Caco-2 (cell line): Measurements from ENCODE around the gene UNC13C. TPM values are rescaled to one million over a fixed set of nuclear protein-coding genes. Genes with fewer than 3 reads are reported as not detected.

Source experiments
- BruUV-seq: library from RNA; stranded (reverse); fragments of 400-500 nt; replicated peaks from 2 replicates; lab custom pipeline; 2021; lab: Mats Ljungman, UMichigan
- CTCF ChIA-PET: fragments of 300-600 bp; sonication (Branson Sonifier 250); formaldehyde crosslinking; loops from one replicate; lab custom pipeline; 2022; ENCODE audit warnings: antibody characterized with exemption; lab: Charles Lee
- POLR2A ChIA-PET: fragments of 300-600 bp; sonication (Branson Sonifier 250); formaldehyde crosslinking; loops from one replicate; lab custom pipeline; 2022; ENCODE audit warnings: antibody characterized with exemption; lab: Charles Lee
- DNase-seq, 2 experiments: peaks; one replicate each; pipeline versions ENCODE4 v3.0.0 to v3.0.0-alpha.2; 2020 to 2022
- H3K27me3 ChIP-seq: replicated peaks from 2 replicates; pipeline ENCODE4 v1.6.0; 2011; ENCODE audit warnings: low read length; ENCODE audit not compliant: control insufficient read depth, insufficient read depth
- H3K36me3 ChIP-seq: 2 replicates; pipeline ENCODE4 v1.5.1; 2011; ENCODE audit warnings: low read length; ENCODE audit not compliant: control insufficient read depth, insufficient read depth
- H3K4me1 ChIP-seq: fragments of 250-450 bp; sonication (Bioruptor Pico); 2 replicates; pipeline ENCODE4 v1.5.1; 2020; ENCODE audit warnings: mild to moderate bottlenecking
- H3K4me3 ChIP-seq: 2 replicates; pipeline ENCODE4 v1.5.1; 2011; ENCODE audit warnings: low read depth, mild to moderate bottlenecking, control low read depth, low read length
- H3K9me3 ChIP-seq: fragments of 250-450 bp; sonication (Bioruptor Pico); 2 replicates; pipeline ENCODE4 v1.5.1; 2020; ENCODE audit warnings: mild to moderate bottlenecking, moderate library complexity
- H3K27ac Mint-ChIP-seq: one replicate; pipeline ENCODE4 v1.8.0; 2022; ENCODE audit warnings: mixed read lengths; ENCODE audit not compliant: unreplicated experiment
- H3K27me3 Mint-ChIP-seq: one replicate; pipeline ENCODE4 v1.8.0; 2022; ENCODE audit warnings: mixed read lengths; ENCODE audit not compliant: insufficient read depth, unreplicated experiment
- H3K36me3 Mint-ChIP-seq: one replicate; pipeline ENCODE4 v1.8.0; 2022; ENCODE audit warnings: mild to moderate bottlenecking, mixed read lengths; ENCODE audit not compliant: insufficient read depth, unreplicated experiment
- H3K4me1 Mint-ChIP-seq: one replicate; pipeline ENCODE4 v1.8.0; 2022; ENCODE audit warnings: low read depth, mixed read lengths; ENCODE audit not compliant: unreplicated experiment
- H3K4me3 Mint-ChIP-seq: one replicate; pipeline ENCODE4 v1.8.0; 2022; ENCODE audit warnings: mild to moderate bottlenecking, moderate library complexity, mixed read lengths; ENCODE audit not compliant: unreplicated experiment
- H3K9me3 Mint-ChIP-seq: one replicate; pipeline ENCODE4 v1.8.0; 2022; ENCODE audit warnings: mixed read lengths; ENCODE audit not compliant: unreplicated experiment
- CTCF ChIP-seq, 2 experiments: fragments of 200-600 bp in 1 of 2; IDR thresholded peaks; 1 replicate in 1 of 2; 2 replicates in 1 of 2; pipeline versions ENCODE4 v1.5.1 to v1.8.0; 2011 to 2022; ENCODE audit warnings: antibody characterized with exemption in 1 of 2, control low read depth in 1 of 2, inconsistent platforms in 1 of 2, low read depth in 1 of 2, low read length in 1 of 2, mild to moderate bottlenecking in 1 of 2, moderate library complexity in 1 of 2; ENCODE audit not compliant: insufficient read depth in 1 of 2, severe bottlenecking in 1 of 2, unreplicated experiment in 1 of 2
- intact Hi-C: fragments of 100-400 bp; cut with micrococcal nuclease; formaldehyde crosslinking; loops from one replicate; pipeline ENCODE4 v1.10.0; 2022; ENCODE audit not compliant: unreplicated experiment
- total RNA-seq: library from RNA; stranded (reverse); gene quantifications from 2 replicates; pipeline ENCODE4 v1.2.3, GENCODE V29; 2022

UNC13C gene
- total RNA-seq, 1 experiment from 2014 or later, result 2.9 TPM

DNA sequence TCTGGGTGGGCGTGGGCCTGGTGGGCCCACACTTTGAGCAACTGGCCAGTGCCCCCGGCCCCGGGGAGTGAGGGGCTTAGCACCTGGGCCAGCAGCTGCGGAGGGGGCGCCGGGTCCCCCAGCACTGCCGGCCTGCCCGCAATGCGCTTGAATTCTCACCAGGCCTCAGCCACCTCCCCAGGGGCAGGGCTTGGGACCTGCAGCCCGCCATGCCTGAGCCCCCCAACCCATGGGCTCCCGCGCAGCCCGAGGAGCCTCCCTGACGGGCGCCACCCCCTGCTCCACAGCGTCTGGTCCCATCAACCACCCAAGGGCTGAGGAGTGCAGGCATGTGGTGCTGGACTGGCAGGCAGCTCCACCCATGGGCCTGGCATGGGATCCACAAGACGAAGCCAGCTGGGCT lies 484.3 kb downstream of the UNC13C start:
- H3K27ac Mint-ChIP-seq, result no peak overlapping the region
- H3K4me1 Mint-ChIP-seq, result no peaks in the 10 kb centered on the region
- ChIA-PET POLR2A (no interaction called here), CTCF (no interaction called here)
- no peak for TF ChIP-seq CTCF (IDR thresholded peaks at IDR 0.05; ENCODE audit: insufficient read depth in 1 of 2, low read depth in 1 of 2, low read length in 1 of 2, severe bottlenecking in 1 of 2, unreplicated experiment in 1 of 2)
- Histone ChIP-seq H3K27me3 (no peaks in the 10 kb centered on the region), H3K4me3 (no peak overlapping the region), H3K36me3 (no peaks in the 10 kb centered on the region), H3K4me1 (no peaks in the 10 kb centered on the region), H3K9me3 (peaks cover 4% of the 10 kb centered on the region; the same call in 1 of the 2 replicates)
- BruUV-seq, result no TSS peak
- no peaks in the 10 kb centered on the region for H3K27me3 Mint-ChIP-seq
- intact Hi-C loops, result no loop called here
- H3K4me3 Mint-ChIP-seq, result no peak overlapping the region
- DNase-seq, result no peak
- H3K36me3 Mint-ChIP-seq, result peaks cover 6% of the 10 kb centered on the region
- peaks cover 33% of the 10 kb centered on the region for H3K9me3 Mint-ChIP-seq

- H3K9me3 ChIP-seq, result no peaks in the 10 kb centered on the region
- intact Hi-C loops, result no loop called here
These were observed 503.6 kb downstream of the UNC13C start for GRCh38 chr15:54481819-54482218.

GRCh38 chr15:54482251-54482650 lies 504.0 kb downstream of the UNC13C start:
- H3K27me3 ChIP-seq, result no peaks in the 10 kb centered on the region
- no peaks in the 10 kb centered on the region for H3K27me3 Mint-ChIP-seq
- H3K4me1 Mint-ChIP-seq, result no peaks in the 10 kb centered on the region
- H3K36me3 Mint-ChIP-seq, result no peaks in the 10 kb centered on the region
- no peak for TF ChIP-seq CTCF (IDR thresholded peaks at IDR 0.05; ENCODE audit: insufficient read depth in 1 of 2, low read depth in 1 of 2, low read length in 1 of 2, severe bottlenecking in 1 of 2, unreplicated experiment in 1 of 2)
- no peaks in the 10 kb centered on the region for H3K9me3 Mint-ChIP-seq
- no peak for DNase-seq
- H3K27ac Mint-ChIP-seq, result no peak overlapping the region
- H3K9me3 ChIP-seq, result no peaks in the 10 kb centered on the region
- H3K4me1 ChIP-seq, result no peaks in the 10 kb centered on the region
- H3K36me3 ChIP-seq, result no peaks in the 10 kb centered on the region
- H3K4me3 ChIP-seq, result no peak overlapping the region
- CTCF ChIA-PET, result no interaction called here
- POLR2A ChIA-PET, result no interaction called here
- intact Hi-C loops, result no loop called here
- H3K4me3 Mint-ChIP-seq, result no peak overlapping the region
- no TSS peak for BruUV-seq

More at GRCh38 chr15:54481819-54482218, 503.6 kb downstream of the UNC13C start:
- Histone ChIP-seq H3K27me3 (no peaks in the 10 kb centered on the region), H3K36me3 (no peaks in the 10 kb centered on the region), H3K4me1 (no peaks in the 10 kb centered on the region), H3K4me3 (no peak overlapping the region)
- Mint-ChIP-seq H3K27ac (no peak overlapping the region), H3K27me3 (no peaks in the 10 kb centered on the region), H3K4me3 (no peak overlapping the region), H3K36me3 (no peaks in the 10 kb centered on the region), H3K9me3 (no peaks in the 10 kb centered on the region), H3K4me1 (no peaks in the 10 kb centered on the region)
- ChIA-PET CTCF (no interaction called here), POLR2A (no interaction called here)
- peak in 1 of 2 experiments; percentile 3 for TF ChIP-seq CTCF (IDR thresholded peaks at IDR 0.05; ENCODE audit: insufficient read depth in 1 of 2, low read depth in 1 of 2, low read length in 1 of 2, severe bottlenecking in 1 of 2, unreplicated experiment in 1 of 2)
- DNase-seq, result no peak
- no TSS peak for BruUV-seq
